Mesothelial cell of epicardium (in vitro differentiated cells): ENCODE data around the gene CAMK2G. TPM values are rescaled to one million over a fixed set of nuclear protein-coding genes. Genes with fewer than 3 reads are reported as not detected.

Experiments used
- DNase-seq, 2 experiments: peaks; one replicate each; pipeline ENCODE4 v3.0.0; 2021; ENCODE audit warnings: low spot score in 2 of 2; ENCODE audit not compliant: unreplicated experiment in 2 of 2
- H3K27ac Mint-ChIP-seq: 2 replicates; pipeline ENCODE4 v1.8.0; 2021; ENCODE audit warnings: mixed read lengths
- H3K27me3 Mint-ChIP-seq: 2 replicates; pipeline ENCODE4 v1.8.0; 2021; ENCODE audit warnings: low read depth, mixed read lengths
- H3K36me3 Mint-ChIP-seq: 2 replicates; pipeline ENCODE4 v1.8.0; 2021; ENCODE audit warnings: mixed read lengths
- H3K4me1 Mint-ChIP-seq: 2 replicates; pipeline ENCODE4 v1.8.0; 2021; ENCODE audit warnings: mixed read lengths
- H3K4me3 Mint-ChIP-seq: 2 replicates; pipeline ENCODE4 v1.8.0; 2021; ENCODE audit warnings: mild to moderate bottlenecking, moderate library complexity, mixed read lengths
- H3K9me3 Mint-ChIP-seq: 2 replicates; pipeline ENCODE4 v1.8.0; 2021; ENCODE audit warnings: mixed read lengths
- CTCF ChIP-seq: fragments of 200-600 bp; sonication (generic); IDR thresholded peaks from one replicate; pipeline ENCODE4 v1.5.0; 2021; ENCODE audit warnings: antibody characterized with exemption; ENCODE audit not compliant: unreplicated experiment
- total RNA-seq: library from RNA; stranded (reverse); gene quantifications from 3 replicates; pipeline ENCODE4 v1.2.1, GENCODE V29; 2021

Gene CAMK2G
- total RNA-seq, 1 donor from 2014 or later: 28.3 TPM

- H3K27ac Mint-ChIP-seq: no peak overlapping the region
- no peaks in the 10 kb centered on the region for H3K4me1 Mint-ChIP-seq
- H3K4me3 Mint-ChIP-seq: no peak overlapping the region
- no peak for TF ChIP-seq CTCF
- DNase-seq: no peak
- no peaks in the 10 kb centered on the region for H3K9me3 Mint-ChIP-seq
- no peaks in the 10 kb centered on the region for H3K27me3 Mint-ChIP-seq
- H3K36me3 Mint-ChIP-seq: peaks cover 9% of the 10 kb centered on the region
Observed at GRCh38 chr10:73859784-73860491, 14.4 kb downstream of the CAMK2G start.

GRCh38 chr10:73859428-73859783 is 14.9 kb downstream of the CAMK2G start:
- H3K27me3 Mint-ChIP-seq: no peaks in the 10 kb centered on the region
- H3K36me3 Mint-ChIP-seq: peaks cover 9% of the 10 kb centered on the region
- H3K9me3 Mint-ChIP-seq: no peaks in the 10 kb centered on the region
- TF ChIP-seq CTCF: no peak
- no peak for DNase-seq
- no peaks in the 10 kb centered on the region for H3K4me1 Mint-ChIP-seq
- no peak overlapping the region for H3K4me3 Mint-ChIP-seq
- no peak overlapping the region for H3K27ac Mint-ChIP-seq

- TF ChIP-seq CTCF: no peak
- H3K36me3 Mint-ChIP-seq: peaks cover 5% of the 10 kb centered on the region
- no peak for DNase-seq
- H3K4me1 Mint-ChIP-seq: no peaks in the 10 kb centered on the region
- H3K27me3 Mint-ChIP-seq: no peaks in the 10 kb centered on the region
- H3K4me3 Mint-ChIP-seq: no peak overlapping the region
- H3K27ac Mint-ChIP-seq: no peak overlapping the region
- no peaks in the 10 kb centered on the region for H3K9me3 Mint-ChIP-seq
Observed at GRCh38 chr10:73858750-73859427, 15.5 kb downstream of the CAMK2G start.

- DNase-seq: no peak
- no peak overlapping the region for H3K4me3 Mint-ChIP-seq
- H3K36me3 Mint-ChIP-seq: peaks cover 5% of the 10 kb centered on the region
- H3K27ac Mint-ChIP-seq: no peak overlapping the region
- H3K4me1 Mint-ChIP-seq: no peaks in the 10 kb centered on the region
- TF ChIP-seq CTCF: no peak
- no peaks in the 10 kb centered on the region for H3K9me3 Mint-ChIP-seq
- no peaks in the 10 kb centered on the region for H3K27me3 Mint-ChIP-seq
Observed at GRCh38 chr10:73858013-73858708, 16.2 kb downstream of the CAMK2G start.

GRCh38 chr10:73857446-73857845 is 16.9 kb downstream of the CAMK2G start:
- H3K4me3 Mint-ChIP-seq: no peak overlapping the region
- H3K4me1 Mint-ChIP-seq: no peaks in the 10 kb centered on the region
- TF ChIP-seq CTCF: no peak
- no peak overlapping the region for H3K27ac Mint-ChIP-seq
- DNase-seq: no peak
- no peaks in the 10 kb centered on the region for H3K9me3 Mint-ChIP-seq
- H3K36me3 Mint-ChIP-seq: peaks cover 6% of the 10 kb centered on the region
- H3K27me3 Mint-ChIP-seq: no peaks in the 10 kb centered on the region
